Measurements from ENCODE around the gene TANGO6.

TANGO6 gene

GRCh38 chr16:69100071-69100691 is 256.9 kb downstream of the TANGO6 start:
- no peak for DNase-seq (ENCODE audit: low read depth)

GRCh38 chr16:69105501-69106361 is 262.4 kb downstream of the TANGO6 start, which contains the start of gene HAS3:
HAS3 (plus strand) TSS chr16:69105653; CDS start chr16:69109396, 3,743 bp downstream.
- no peak for DNase-seq (ENCODE audit: low read depth)

GRCh38 chr16:69106491-69107315 is 263.4 kb downstream of the TANGO6 start:
- DNase-seq (ENCODE audit: low read depth): no peak

- DNase-seq (ENCODE audit: low read depth): no peak
Measured at GRCh38 chr16:69107316-69107962, 264.1 kb downstream of the TANGO6 start.

GRCh38 chr16:69108064-69108904 is 265.0 kb downstream of the TANGO6 start:
- no peak for DNase-seq (ENCODE audit: low read depth)

GRCh38 chr16:69108905-69109252 is 265.5 kb downstream of the TANGO6 start:
- no peak for DNase-seq (ENCODE audit: low read depth)

- DNase-seq (ENCODE audit: low read depth): no peak
Measured at GRCh38 chr16:69109486-69110270, 266.3 kb downstream of the TANGO6 start.

GRCh38 chr16:69110406-69110805 is 267.1 kb downstream of the TANGO6 start:
- no peak for DNase-seq (ENCODE audit: low read depth)

- DNase-seq (ENCODE audit: low read depth): no peak
Measured at GRCh38 chr16:69111216-69111875, 268.0 kb downstream of the TANGO6 start.

- no peak for DNase-seq (ENCODE audit: low read depth)
Measured at GRCh38 chr16:69111876-69112230, 268.5 kb downstream of the TANGO6 start.

GRCh38 chr16:69112285-69113129 is 269.2 kb downstream of the TANGO6 start:
- peak; percentile 31 for DNase-seq (ENCODE audit: low read depth)

- no peak for DNase-seq (ENCODE audit: low read depth)
Measured at GRCh38 chr16:69113216-69113615, 269.9 kb downstream of the TANGO6 start.

- no peak for DNase-seq (ENCODE audit: low read depth)
Measured at GRCh38 chr16:69114346-69114975, 271.1 kb downstream of the TANGO6 start.

GRCh38 chr16:69114976-69115355 is 271.6 kb downstream of the TANGO6 start:
- DNase-seq (ENCODE audit: low read depth): no peak

GRCh38 chr16:69115361-69115760 is 272.0 kb downstream of the TANGO6 start:
- no peak for DNase-seq (ENCODE audit: low read depth)

- DNase-seq (ENCODE audit: low read depth): no peak
Measured at GRCh38 chr16:69115837-69116236, 272.5 kb downstream of the TANGO6 start.

GRCh38 chr16:69116256-69116875 is 273.0 kb downstream of the TANGO6 start:
- DNase-seq (ENCODE audit: low read depth): no peak

GRCh38 chr16:69116906-69117305 is 273.6 kb downstream of the TANGO6 start:
- no peak for DNase-seq (ENCODE audit: low read depth)
